Kidney epithelial cell (primary cell): ENCODE results near the gene COL23A1. TPM values are rescaled to one million over a fixed set of nuclear protein-coding genes. Genes with fewer than 3 reads are reported as not detected.

Experiments
- DNase-seq: peaks from one replicate; pipeline ENCODE4 v3.0.0-alpha.2; 2010; ENCODE audit warnings: low read depth
- H3K27me3 ChIP-seq: 2 replicates; pipeline ENCODE4 v1.6.0; 2011; ENCODE audit warnings: low read length; ENCODE audit not compliant: control insufficient read depth, insufficient read depth
- H3K36me3 ChIP-seq: 2 replicates; pipeline ENCODE4 v1.5.1; 2011; ENCODE audit warnings: low read length; ENCODE audit not compliant: control insufficient read depth, insufficient read depth
- H3K4me3 ChIP-seq: 2 replicates; pipeline ENCODE4 v1.5.1; 2011; ENCODE audit warnings: low read depth, mild to moderate bottlenecking, control low read depth, low read length
- CTCF ChIP-seq: IDR thresholded peaks from 2 replicates; pipeline ENCODE4 v1.5.1; 2011; ENCODE audit warnings: mild to moderate bottlenecking, moderate library complexity, low read length, control low read depth, inconsistent platforms; ENCODE audit not compliant: insufficient read depth, poor library complexity, severe bottlenecking
- total RNA-seq: library from RNA; depleted of rRNA; stranded (reverse); fragments of >200 nt; gene quantifications from 2 replicates; pipeline ENCODE4 v1.2.3, GENCODE V29; 2015

The COL23A1 gene
- total RNA-seq, 1 donor from 2014 or later = 0.17 TPM

- H3K27me3 ChIP-seq = no peaks in the 10 kb centered on the region
- no peak for TF ChIP-seq CTCF
- no peak for DNase-seq
- H3K36me3 ChIP-seq = peaks cover 12% of the 10 kb centered on the region
- H3K4me3 ChIP-seq = no peak overlapping the region
Observed at GRCh38 chr5:178216088-178216534, 374.1 kb downstream of the COL23A1 start.

- no peak for TF ChIP-seq CTCF
- no peak overlapping the region for H3K4me3 ChIP-seq
- H3K27me3 ChIP-seq = no peaks in the 10 kb centered on the region
- DNase-seq = no peak
- H3K36me3 ChIP-seq = peaks cover 12% of the 10 kb centered on the region
Observed at GRCh38 chr5:178215280-178216002, 374.8 kb downstream of the COL23A1 start.

GRCh38 chr5:178214160-178214803, 375.9 kb downstream of the COL23A1 start:
- no peak for DNase-seq
- no peak overlapping the region for H3K4me3 ChIP-seq
- peaks cover 16% of the 10 kb centered on the region for H3K36me3 ChIP-seq
- TF ChIP-seq CTCF = no peak
- H3K27me3 ChIP-seq = no peaks in the 10 kb centered on the region

GRCh38 chr5:178213748-178214151, 376.4 kb downstream of the COL23A1 start:
- no peak for DNase-seq
- H3K27me3 ChIP-seq = no peaks in the 10 kb centered on the region
- TF ChIP-seq CTCF = no peak
- H3K4me3 ChIP-seq = no peak overlapping the region
- H3K36me3 ChIP-seq = peaks cover 18% of the 10 kb centered on the region

GRCh38 chr5:178213003-178213461, 377.2 kb downstream of the COL23A1 start:
- H3K27me3 ChIP-seq = no peaks in the 10 kb centered on the region
- peaks cover 18% of the 10 kb centered on the region for H3K36me3 ChIP-seq
- no peak overlapping the region for H3K4me3 ChIP-seq
- TF ChIP-seq CTCF = no peak
- DNase-seq = no peak
